Stimulated activated CD4-positive, alpha-beta T cell treated with anti-CD3 and anti-CD28 coated beads, TNF-alpha, amount 100 ng/mL, for 24 hours (primary cell): ENCODE measurements around the gene ANXA2.
A peak's percentile ranks its signal among the peaks of the same experiment; 100 is the strongest.
"Not testable (repeated sequence)": the region's sequence is repeated elsewhere in the genome, so short reads cannot be mapped to it uniquely, and the experiment has no call there.

Experiments used
- DNase-seq, 3 experiments: peaks; one replicate each; pipeline ENCODE4 v3.0.0-alpha.2; 2020; ENCODE audit warnings: low read depth in 3 of 3

ANXA2 gene

DNA sequence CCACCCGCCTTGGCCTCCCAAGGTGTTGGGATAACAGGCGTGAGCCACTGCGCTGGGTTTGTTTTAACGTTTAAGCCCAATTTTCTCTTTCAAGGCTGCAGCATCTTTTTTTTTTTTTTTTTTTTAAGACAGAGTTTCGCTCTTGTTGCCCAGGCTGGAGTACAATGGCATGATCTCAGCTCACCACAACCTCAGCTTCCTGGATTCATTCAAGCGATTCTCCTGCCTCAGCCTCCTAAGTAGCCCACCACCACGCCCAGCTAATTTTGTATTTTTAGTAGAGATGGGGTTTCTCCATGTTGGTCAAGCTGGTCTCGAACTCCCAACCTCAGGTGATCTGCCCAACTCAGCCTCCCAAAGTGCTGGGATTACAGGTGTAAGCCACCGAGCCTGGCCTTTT, 12.6 kb upstream of the ANXA2 start:
- not testable (repeated sequence) for DNase-seq

DNA sequence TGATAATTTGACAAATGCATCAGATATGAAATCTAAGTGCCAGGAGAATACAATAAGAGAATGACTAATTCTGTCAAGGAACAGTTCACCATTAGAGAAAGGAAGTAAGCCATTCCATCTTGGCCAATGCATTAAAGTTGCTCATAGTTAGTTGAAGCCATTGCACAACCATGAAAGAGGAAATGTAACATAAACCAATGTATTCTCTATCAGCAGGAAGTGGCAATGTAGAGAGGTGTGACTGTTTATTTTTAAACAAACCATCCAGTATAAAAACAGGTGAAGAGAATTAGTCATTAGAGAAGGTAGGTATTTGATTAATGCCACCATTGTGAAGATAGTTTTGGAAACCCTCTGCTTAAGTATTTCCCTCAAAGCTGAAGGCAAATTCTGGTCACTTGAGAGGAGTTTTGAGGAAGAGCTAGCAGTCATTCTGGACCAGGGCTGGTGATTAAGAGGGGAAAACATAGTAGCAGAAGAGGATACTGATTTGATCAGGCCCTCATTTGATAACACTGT, 10.7 kb upstream of the ANXA2 start:
- no peak for DNase-seq

DNA sequence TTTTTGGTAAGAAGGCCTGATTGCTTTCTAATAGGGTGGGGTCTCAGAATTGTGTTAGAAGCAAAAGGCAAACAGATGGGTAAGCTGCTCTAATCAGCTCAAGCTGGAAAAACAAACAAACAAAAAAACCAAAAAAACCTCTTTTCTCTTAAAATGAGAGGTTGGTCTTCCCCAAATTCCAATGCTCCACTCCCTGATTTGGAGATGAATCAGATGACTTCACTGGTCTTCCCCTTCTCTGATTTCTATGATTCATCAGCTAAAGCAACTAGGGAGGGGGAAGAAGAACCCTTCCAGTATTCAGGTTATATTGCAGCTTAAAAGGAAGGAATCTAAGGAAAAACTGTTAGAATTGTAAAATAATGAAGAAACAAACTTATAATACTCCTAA, 9.6 kb upstream of the ANXA2 start:
- no peak for DNase-seq

DNA sequence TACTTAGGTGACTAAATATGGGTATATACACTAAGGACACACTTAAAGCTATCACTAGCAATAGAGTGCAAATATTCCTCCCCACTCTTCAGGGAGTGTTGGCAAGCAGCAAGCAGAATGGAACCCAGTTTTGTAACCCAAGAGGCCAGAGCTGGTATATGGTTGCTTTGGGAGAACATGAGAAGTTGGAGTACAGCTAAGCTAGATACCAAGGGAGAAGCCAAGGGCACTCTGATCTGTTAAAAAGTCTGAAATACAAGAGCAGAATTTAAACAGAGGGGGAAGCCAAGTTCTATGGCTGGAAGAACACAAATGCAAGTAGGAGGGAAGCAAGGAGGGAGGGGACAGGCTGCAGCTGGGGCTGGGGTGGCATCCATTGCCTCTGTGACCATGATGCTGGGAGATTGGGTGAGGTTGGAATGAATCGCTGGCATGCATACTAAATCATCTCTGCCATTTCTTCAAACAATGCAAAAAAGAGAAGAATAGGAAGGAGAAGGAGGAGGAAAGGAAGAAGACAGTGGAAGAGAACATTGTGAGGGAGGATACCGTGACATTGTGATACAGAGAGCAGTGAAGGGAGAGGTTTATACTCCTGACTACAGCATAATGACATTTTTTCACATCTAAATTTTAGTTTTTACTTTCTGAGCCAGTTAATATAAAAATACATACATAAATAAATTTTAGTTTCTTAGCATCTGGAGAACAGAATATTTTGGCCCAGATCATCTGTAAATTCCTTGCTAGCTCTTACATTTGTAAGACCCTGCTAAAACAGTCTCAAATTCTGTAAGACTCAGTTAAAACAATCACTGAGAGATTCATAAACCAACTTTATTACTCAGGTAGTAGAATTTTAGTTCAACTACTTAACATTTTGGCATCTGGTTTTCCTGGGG, 9.0 kb upstream of the ANXA2 start:
- no peak for DNase-seq

DNA sequence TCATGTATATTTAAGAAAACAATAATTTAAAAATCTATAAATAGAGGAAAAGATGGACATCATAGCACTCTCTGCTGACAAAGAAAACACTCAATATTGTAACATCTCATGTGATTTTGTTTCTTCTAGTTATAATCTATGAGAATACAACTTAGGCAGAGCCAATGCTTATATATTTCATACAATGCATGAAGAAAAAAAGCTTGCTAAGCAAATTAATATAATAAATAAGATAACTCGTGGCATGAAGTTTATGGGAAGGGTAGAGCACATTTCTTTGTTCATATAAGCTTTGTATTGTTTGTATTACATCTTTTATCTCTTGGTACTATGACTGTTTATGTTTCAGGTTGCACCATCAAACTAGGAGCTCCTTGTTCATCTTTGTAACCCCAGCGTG, 7.6 kb upstream of the ANXA2 start:
- no peak for DNase-seq

DNA sequence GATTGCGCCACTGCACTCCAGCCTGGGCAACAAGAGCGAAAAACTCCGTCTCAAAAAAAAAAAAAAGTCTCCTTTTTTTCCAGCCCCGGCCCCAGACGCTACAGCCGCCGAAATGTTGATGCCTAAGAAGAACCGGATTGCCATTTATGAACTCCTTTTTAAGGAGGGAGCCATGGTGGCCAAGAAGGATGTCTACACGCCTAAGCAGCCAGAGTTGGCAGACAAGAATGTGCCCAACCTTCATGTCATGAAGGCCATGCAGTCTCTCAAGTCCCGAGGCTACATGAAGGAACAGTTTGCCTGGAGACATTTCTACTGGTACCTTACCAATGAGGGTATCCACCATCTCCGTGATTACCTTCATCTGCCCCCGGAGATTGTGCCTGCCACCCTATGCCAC, 6.6 kb upstream of the ANXA2 start:
- not testable (repeated sequence) for DNase-seq

DNA sequence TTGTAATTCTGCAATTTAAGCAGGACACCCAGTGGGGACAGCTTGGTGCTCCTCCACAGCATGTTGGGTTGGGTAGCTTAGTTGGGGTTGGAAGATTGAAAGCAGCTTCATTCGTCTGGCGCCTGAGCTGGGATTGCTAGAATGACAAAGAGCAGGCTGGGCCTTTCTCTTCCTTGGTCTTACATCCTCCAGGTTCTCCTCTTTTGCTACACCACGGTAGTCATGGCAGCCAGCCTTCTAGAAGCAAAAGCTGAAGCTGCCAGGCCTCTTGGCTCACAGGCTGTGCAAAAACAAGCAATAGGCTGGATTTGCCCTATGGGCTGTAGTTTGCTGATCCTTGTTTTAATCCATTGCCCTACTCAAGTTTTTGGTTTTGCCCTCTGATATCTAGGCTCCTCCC, 3.2 kb upstream of the ANXA2 start:
- no peak for DNase-seq

DNA sequence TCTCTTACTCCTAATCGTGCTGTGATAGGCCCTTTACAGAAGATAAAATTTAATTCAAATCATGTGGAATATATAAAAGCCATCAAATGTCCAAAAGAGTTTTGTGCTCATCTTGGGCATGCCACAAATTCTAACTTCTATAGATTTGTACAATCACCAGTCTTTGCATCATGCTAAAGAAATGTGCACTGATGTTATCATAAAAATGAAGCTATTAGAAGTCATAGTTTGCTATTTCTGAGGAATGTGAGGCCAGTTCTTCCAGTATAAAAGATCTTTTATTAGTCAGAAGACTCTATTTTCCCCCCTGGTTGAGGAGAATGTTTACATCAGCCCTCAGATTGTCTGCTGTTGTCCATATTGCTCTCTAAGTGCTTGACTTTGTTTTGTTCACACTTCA, 2.1 kb upstream of the ANXA2 start:
- DNase-seq: no peak

DNA sequence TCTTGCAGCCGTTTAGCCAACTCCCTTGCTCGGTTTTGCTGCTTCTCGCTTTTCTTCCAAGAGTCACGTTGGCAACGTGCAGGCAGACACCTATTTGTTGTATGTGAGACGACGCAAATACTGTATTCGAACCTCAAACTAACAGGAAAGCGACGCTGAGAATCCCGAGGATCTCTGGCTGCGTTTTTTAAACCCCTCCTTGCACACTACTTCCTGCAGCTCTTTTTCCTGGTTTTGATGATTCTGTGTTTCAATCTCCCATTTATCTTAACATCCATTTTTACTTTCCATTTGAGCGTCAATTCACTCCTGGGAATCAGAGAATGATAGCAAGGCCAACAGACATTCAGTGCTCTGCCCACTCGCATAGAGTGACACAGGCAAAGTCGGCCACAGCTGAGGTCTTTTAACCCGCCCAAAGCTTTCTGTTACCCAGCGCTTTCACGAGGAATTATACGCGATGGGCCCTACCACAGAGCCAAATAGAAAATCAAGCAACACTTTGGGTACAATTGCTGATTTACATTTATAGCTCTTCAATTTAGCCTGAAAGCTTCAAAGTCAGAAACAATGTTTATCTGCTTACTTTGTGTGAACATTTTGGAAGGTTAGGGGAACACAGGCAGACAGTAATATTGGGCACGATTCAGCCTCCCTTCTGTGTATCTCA, 1.6 kb upstream of the ANXA2 start:
- no peak for DNase-seq

DNA sequence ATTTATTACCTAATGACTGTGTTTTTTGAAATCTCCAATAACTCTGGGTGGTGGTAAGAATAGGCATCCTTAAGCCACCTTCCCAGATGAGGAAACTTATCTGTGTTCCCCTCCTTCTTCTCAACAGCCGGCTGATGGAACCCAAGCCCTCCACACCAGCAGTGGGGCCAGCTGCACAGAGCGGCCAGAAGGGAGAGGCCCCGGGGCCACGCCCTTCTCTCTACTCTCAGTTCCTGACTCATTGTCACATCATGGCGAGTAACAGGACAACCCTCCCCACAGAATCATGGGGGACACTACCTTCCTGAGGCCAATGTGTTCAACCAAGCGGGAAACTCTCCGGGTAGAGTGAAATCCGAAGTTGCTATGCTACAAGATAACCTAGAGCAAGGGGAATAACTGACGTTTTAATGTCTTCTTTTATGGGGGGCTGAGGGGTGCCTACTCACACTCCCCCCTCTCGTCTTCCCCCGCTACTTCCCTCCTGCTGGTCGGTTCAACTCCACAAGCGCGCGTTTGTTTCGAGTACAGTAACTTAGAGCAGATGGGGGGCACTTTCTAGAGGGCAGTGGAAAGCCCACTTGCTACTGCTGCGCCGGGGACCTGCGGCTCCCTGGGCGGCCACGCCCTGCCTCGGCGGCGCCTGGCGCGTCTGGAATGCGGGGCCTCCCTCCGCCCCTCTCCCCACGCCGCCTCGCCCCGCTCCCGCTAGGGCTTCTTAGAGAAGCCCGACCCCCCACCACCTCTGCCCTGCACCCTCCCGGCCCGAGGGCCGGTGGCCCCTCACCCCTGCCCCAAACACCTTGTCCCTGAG, 621 bp downstream of the ANXA2 start:
- peak in 1 of 3 experiments; percentile 47 for DNase-seq

DNA sequence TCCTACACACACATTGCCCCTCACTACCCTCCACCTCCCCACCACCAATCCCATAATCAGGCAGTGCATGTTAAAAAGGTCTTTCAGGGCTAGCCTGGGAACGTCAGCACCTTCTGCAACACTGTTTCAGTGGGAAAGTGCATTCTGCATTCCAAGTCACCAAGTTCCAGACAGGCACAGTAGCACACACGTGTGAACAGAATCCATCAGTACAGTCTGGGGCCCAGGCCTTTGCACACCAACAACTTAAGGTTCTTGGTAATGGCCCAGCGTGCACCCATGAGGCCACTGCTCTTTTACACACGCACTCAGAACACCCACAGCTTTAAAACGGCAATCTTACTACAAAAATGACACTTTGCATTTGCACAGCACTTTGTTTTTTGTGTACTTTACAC, 1.2 kb downstream of the ANXA2 start:
- no peak for DNase-seq

DNA sequence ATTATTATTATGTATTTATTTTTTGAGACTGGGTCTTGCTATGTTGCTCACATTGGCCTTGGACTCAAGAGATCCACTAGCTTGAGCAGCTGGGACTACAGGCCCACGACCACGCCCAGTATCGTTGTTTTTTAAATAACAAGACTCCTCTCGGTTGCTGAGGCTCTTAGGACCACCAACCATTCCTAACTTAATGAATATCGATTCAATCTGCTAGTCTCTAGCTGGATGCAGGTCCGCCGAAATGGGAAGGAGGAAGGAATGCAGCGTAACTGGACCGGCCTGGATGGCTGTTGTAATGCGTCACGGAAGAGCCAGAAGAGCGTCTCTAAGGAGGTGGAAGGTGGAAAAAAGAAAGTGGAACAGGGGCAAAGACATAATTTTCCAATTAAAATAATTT, 1.7 kb downstream of the ANXA2 start:
- DNase-seq: no peak

DNA sequence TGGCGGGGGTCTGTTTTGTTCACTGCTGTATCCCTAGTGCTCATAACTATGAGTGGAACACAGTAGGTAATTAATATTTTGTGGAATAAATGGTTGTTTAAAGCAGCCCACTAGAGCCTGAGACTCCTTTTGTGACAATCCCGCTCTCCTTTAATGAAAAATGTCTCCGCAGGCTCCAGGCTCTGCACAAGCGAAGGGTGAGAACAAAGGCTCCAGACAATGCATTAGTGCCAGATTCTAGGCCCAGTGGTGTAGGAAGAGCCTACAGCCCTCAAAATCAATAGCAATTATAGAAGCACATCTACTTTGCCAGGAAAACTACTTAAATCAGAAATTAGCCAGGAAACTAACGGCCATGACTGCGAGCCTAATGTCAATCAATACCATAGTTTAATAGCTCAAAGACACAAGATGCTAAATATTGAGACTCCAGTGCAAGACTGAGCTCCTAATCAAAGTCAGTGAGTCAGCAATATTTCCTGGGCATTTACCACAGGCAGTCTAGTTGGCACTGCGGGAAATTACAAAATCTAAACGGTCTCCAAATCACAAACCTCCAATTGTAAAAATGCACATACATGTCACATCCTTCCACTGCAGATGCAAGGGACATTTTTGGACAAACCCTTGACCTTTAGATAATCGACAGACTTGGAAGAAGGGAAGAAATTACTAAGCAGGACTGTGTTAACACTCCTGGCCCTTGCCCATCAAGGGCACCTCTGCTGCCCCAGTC, 2.3 kb downstream of the ANXA2 start:
- DNase-seq: no peak

DNA sequence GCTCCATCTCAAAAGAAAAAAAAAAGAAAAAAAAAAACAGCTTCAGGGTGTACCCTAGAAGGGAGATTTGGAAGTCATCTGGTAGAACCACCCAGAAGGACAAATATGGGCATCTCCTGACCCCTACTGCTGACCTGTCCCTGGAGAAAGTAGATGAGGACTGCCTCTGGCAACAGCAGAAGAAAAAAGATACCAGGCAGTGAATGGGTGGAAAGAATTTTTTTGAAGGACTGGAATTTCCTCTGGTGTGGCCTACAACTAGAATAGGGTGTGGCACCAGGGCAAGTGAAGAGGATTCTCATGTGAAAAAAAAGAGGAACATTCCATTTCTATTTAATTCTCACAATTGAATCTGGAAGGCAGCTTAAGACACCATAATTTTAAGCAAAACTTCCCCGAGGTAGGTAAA, 3.1 kb downstream of the ANXA2 start:
- no peak for DNase-seq

DNA sequence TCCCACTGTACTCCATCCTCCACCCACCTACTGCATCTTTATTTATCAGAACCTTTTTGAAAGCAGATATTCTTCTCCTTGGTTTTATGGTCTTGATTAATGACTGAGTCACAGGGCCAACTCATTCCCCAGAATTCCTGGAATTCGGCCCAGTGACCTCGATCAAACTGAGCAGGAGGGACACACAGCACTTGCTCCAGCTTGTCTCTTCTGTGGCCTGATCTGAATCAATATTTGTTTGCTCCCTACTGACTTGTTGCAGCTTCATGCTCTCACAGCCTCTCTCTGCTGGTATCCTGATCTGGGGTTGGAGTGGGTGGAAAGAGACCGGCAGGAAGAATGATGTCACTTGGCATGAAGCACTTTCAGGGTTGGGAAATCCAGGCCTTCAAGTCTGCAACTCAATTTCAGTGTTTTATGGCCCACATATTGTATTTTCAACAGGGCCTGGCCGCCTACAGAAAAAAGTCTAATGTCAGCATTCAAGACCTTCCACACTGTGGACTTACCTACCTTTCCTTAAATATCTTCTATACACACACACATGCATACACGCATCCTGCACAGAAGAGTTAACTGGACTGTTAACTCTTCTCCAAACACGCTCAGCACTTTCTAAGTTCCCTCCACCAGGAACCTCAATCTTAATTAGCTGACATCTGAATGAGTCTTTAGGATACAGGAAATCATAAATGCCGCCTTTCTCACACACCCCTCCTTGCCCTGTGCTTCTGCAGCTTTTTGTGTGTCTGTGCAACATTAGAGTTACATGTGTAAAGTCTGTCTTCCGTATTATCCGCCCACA, 4.6 kb downstream of the ANXA2 start:
- DNase-seq: no peak

DNA sequence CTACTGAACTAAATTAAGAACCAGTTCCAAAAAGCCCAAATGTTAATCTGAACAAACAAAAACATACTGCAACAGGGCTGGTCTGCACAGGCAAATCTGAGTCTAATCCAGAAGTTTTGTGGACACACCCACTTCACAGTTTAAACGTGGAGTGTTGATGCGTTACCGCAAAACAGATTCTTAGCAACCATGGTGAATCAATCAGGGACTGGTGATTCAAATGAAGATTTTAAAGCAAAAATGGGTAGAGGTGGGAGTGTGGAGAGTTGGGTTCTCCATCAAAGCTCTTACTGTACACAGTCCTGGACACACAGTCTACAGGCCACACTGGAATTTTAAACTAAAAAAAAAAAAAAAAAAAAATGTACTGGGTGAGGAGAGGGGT, 5.2 kb downstream of the ANXA2 start:
- peak in 1 of 3 experiments; percentile 13 for DNase-seq

DNA sequence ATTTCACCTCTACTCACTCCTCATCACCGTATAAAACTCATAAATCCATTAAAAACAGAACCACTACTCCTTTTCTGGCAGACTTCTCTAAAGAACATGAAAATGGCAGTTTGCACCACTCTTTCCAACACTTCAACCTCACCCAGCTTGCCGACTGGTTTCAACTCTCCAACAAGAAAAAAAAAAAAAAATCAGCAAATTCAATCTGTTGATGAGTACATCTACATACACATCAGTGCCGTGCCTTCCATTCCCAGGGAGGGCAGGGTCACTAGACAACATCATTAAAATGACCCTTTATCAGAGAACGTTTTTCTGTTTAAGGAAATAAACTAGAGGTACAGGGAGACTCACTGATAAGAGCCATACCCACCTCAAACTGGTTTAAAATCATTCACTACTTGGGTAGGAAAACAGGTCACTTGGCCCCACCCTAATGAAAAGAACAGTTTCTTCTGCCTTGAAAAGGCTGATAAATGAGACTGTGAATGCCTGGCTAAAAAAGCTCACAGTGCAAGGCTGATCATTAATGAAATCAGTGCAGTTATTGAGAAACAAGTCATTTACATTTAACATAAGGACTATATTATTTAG, 6.0 kb downstream of the ANXA2 start:
- DNase-seq: no peak

DNA sequence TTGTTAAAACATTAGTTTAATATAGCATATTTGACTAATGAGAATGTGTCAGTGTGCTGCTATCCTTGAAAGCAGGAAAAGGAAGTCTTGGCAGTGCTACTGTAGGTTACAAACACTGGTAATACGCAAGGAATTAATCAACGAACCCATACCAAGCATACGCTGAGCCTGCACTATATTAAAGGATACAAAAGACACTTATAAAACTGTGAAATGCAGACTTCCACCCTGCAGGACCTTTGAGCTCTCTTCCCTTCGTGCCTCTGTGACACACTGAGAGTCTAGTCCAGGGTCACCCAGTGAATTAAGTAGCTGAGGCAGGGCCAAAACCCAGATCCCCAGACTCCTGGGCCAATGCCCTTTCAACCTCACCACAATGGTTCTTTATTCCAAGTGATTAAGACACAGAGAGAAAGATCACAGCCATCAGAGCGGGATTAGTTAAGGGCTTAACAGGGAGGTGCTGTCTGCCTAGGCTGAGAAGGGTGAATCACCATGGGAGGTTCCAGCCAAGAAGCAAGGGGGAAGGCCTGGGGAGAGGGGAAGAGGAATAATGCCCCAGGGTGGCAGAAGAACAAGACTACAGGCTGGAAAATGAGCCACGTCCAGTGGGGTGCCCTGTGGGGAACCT, 6.8 kb downstream of the ANXA2 start:
- no peak for DNase-seq

DNA sequence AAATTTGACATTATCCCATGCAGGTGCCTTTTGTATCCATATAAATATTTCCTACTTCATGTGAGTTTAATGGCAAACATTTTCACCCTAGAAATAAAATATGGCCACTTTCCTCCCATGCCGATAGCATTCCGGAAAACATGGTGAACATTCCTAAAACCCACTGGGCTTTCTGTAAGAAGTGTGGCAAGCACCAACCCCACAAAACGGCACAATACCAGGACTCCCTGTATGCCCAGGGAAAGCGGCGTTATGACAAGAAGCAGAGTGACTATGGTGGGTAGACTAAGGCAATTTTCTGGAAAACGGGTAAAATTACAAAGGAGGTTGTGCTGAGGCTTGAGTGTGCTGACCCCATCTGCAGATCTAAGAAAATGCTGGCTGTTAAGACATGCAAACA, 7.6 kb downstream of the ANXA2 start:
- no peak for DNase-seq
